HCT116 (cell line): ENCODE data around the gene USP9Y. TPM values are rescaled to one million over a fixed set of nuclear protein-coding genes. Genes with fewer than 3 reads are reported as not detected.

Experiments
- ATAC-seq: fragments of 200-7000 bp; cut with Tn5 transposase; 2 replicates; pipeline ENCODE4 v1.9.1; 2020; ENCODE audit warnings: mild to moderate bottlenecking, moderate library complexity
- BruUV-seq: library from RNA; stranded (reverse); fragments of 400-500 nt; replicated peaks from 2 replicates; lab custom pipeline; 2021; lab: Mats Ljungman, UMichigan
- CTCF ChIA-PET: fragments of 300-600 bp; sonication (Branson Sonifier 250); formaldehyde crosslinking; loops from one replicate; lab custom pipeline; 2021; ENCODE audit warnings: antibody characterized with exemption; lab: Charles Lee
- POLR2A ChIA-PET: fragments of 300-600, 350-600 bp; sonication (Branson Sonifier 250); formaldehyde crosslinking; loops from one replicate; lab custom pipeline; 2021; ENCODE audit warnings: antibody characterized with exemption; lab: Charles Lee
- RAD21 ChIA-PET, 2 experiments: fragments of 300-600 bp; sonication (Branson Sonifier 250); formaldehyde crosslinking; loops; one replicate each; lab custom pipeline; 2023; ENCODE audit warnings: low total read pairs in 2 of 2; ENCODE audit not compliant: uncharacterized antibody in 2 of 2, unreplicated experiment in 2 of 2, low non-redundant PET in 1 of 2; lab: Charles Lee
- DNase-seq: peaks from one replicate; pipeline ENCODE4 v3.0.0-alpha.2; 2010; ENCODE audit warnings: low read depth, low spot score
- H2AFZ ChIP-seq: fragments of 200-600 bp; shearing (Covaris generic), sonication (generic); 2 replicates; pipeline ENCODE4 v1.6.1; 2017; ENCODE audit warnings: low read depth, mixed run types, mixed read lengths, antibody characterized with exemption, low read length; ENCODE audit not compliant: poor library complexity, severe bottlenecking
- H3K27ac ChIP-seq: 2 replicates; pipeline ENCODE4 v1.5.1; 2012; ENCODE audit warnings: low read depth, low read length
- H3K27me3 ChIP-seq: fragments of 200-600 bp; sonication (generic); 2 replicates; pipeline ENCODE4 v1.6.1; 2016; ENCODE audit warnings: mixed run types, low read length, mixed read lengths; ENCODE audit not compliant: insufficient read depth
- H3K36me3 ChIP-seq, 2 experiments: fragments of 200-500 bp in 1 of 2; fragments of 200-600 bp in 1 of 2; sonication (Bioruptor generic) in 1 of 2; sonication (generic) in 1 of 2; 2 replicates each; pipeline versions ENCODE4 v1.5.1 to v1.6.1; 2014 to 2016; ENCODE audit warnings: low read length in 2 of 2, inconsistent platforms in 1 of 2, mixed read lengths in 1 of 2, mixed run types in 1 of 2; ENCODE audit not compliant: insufficient read depth in 2 of 2, control insufficient read depth in 1 of 2
- H3K4me1 ChIP-seq, 2 experiments: fragments of 200-600 bp in 1 of 2; sonication (generic) in 1 of 2; 2 replicates each; pipeline versions ENCODE4 v1.5.1 to v1.6.1; 2012 to 2017; ENCODE audit warnings: low read length in 2 of 2, inconsistent platforms in 1 of 2, mild to moderate bottlenecking in 1 of 2, mixed read lengths in 1 of 2, mixed run types in 1 of 2, moderate library complexity in 1 of 2; ENCODE audit not compliant: insufficient read depth in 2 of 2, control insufficient read depth in 1 of 2
- H3K4me2 ChIP-seq: fragments of 200-600 bp; sonication (generic); 2 replicates; pipeline ENCODE4 v1.6.1; 2017; ENCODE audit warnings: mixed run types, low read length, mixed read lengths
- H3K4me3 ChIP-seq, 2 experiments: fragments of 200-600 bp in 1 of 2; sonication (generic) in 1 of 2; replicated peaks in 1 of 2; 2 replicates each; pipeline ENCODE4 v1.5.1; 2011 to 2016; ENCODE audit warnings: low read length in 2 of 2, control low read depth in 1 of 2, low read depth in 1 of 2, mild to moderate bottlenecking in 1 of 2, mixed read lengths in 1 of 2, mixed run types in 1 of 2
- H3K79me2 ChIP-seq: fragments of 200-600 bp; sonication (generic); 2 replicates; pipeline ENCODE4 v1.6.1; 2017; ENCODE audit warnings: mild to moderate bottlenecking, mixed run types, low read length, moderate library complexity, mixed read lengths; ENCODE audit not compliant: insufficient read depth
- H3K9ac ChIP-seq: fragments of 200-600 bp; sonication (generic); 2 replicates; pipeline ENCODE4 v1.6.1; 2016; ENCODE audit warnings: low read length, mixed read lengths
- H3K9me2 ChIP-seq: fragments of 200-600 bp; sonication (generic), shearing (Covaris generic); 2 replicates; pipeline ENCODE4 v1.6.1; 2017; ENCODE audit warnings: mixed run types, mild to moderate bottlenecking, moderate library complexity; ENCODE audit not compliant: insufficient read depth
- H3K9me3 ChIP-seq, 2 experiments: fragments of 200-500 bp in 1 of 2; fragments of 200-600 bp in 1 of 2; sonication (Bioruptor generic) in 1 of 2; sonication (generic) in 1 of 2; 2 replicates each; pipeline ENCODE4 v1.6.1; 2014 to 2017; ENCODE audit warnings: low read length in 2 of 2, mixed read lengths in 2 of 2, inconsistent platforms in 1 of 2, low read depth in 1 of 2, mild to moderate bottlenecking in 1 of 2, mixed run types in 1 of 2, moderate library complexity in 1 of 2; ENCODE audit not compliant: control insufficient read depth in 1 of 2, insufficient read depth in 1 of 2
- H4K20me1 ChIP-seq: fragments of 200-600 bp; sonication (generic), shearing (Covaris generic); 2 replicates; pipeline ENCODE4 v1.6.1; 2017; ENCODE audit warnings: mixed run types, mild to moderate bottlenecking, moderate library complexity; ENCODE audit not compliant: insufficient read depth
- ATF3 ChIP-seq: IDR thresholded peaks from 2 replicates; pipeline ENCODE4 v1.6.1; 2012
- CEBPB ChIP-seq: IDR thresholded peaks from 2 replicates; pipeline ENCODE4 v1.6.1; 2012; ENCODE audit warnings: low read depth
- EGR1 ChIP-seq: IDR thresholded peaks from 2 replicates; pipeline ENCODE4 v1.6.1; 2012; ENCODE audit warnings: low read depth
- ELF1 ChIP-seq: IDR thresholded peaks from 2 replicates; pipeline ENCODE4 v1.6.1; 2012; ENCODE audit warnings: low read depth, borderline replicate concordance
- EZH2 ChIP-seq: fragments of 200-600 bp; sonication (generic); IDR thresholded peaks from 2 replicates; pipeline ENCODE4 v1.6.1; 2017; ENCODE audit warnings: antibody characterized with exemption, mixed run types
- EZH2phosphoT487 ChIP-seq: fragments of 200-600 bp; IDR thresholded peaks from 2 replicates; pipeline ENCODE4 v1.6.1; 2018; ENCODE audit warnings: antibody characterized with exemption, borderline replicate concordance
- FOSL1 ChIP-seq: IDR thresholded peaks from 2 replicates; pipeline ENCODE4 v1.6.1; 2012; ENCODE audit warnings: low read depth
- MAX ChIP-seq: IDR thresholded peaks from 2 replicates; pipeline ENCODE4 v1.6.1; 2012
- POLR2A ChIP-seq: IDR thresholded peaks from 2 replicates; pipeline ENCODE4 v1.7.0; 2011; ENCODE audit warnings: borderline replicate concordance; ENCODE audit not compliant: insufficient read depth, insufficient read length; ENCODE audit errors: extremely low read depth
- POLR2AphosphoS5 ChIP-seq: IDR thresholded peaks from 2 replicates; pipeline ENCODE4 v1.6.1; 2011; ENCODE audit warnings: mild to moderate bottlenecking, low read depth, low read length, moderate library complexity
- SRF ChIP-seq: IDR thresholded peaks from 2 replicates; pipeline ENCODE4 v1.6.1; 2012; ENCODE audit warnings: low read depth
- TCF7L2 ChIP-seq: IDR thresholded peaks from 2 replicates; pipeline ENCODE4 v1.7.0; 2011; ENCODE audit warnings: borderline replicate concordance, inconsistent platforms; ENCODE audit not compliant: insufficient read depth, insufficient read length; ENCODE audit errors: extremely low read depth
- YY1 ChIP-seq: IDR thresholded peaks from 2 replicates; pipeline ENCODE4 v1.6.1; 2011; ENCODE audit warnings: low read length, low read depth, moderate library complexity, mild to moderate bottlenecking; ENCODE audit not compliant: insufficient replicate concordance; ENCODE audit errors: extremely low read depth
- ZBTB33 ChIP-seq: IDR thresholded peaks from 2 replicates; pipeline ENCODE4 v1.6.1; 2011; ENCODE audit warnings: mild to moderate bottlenecking, low read length, moderate library complexity; ENCODE audit not compliant: insufficient replicate concordance; ENCODE audit errors: extremely low read depth
- ZFX ChIP-seq: fragments of 450-650 bp; IDR thresholded peaks from 2 replicates; pipeline ENCODE4 v1.6.1; 2017
- intact Hi-C: fragments of 100-400 bp; cut with micrococcal nuclease; formaldehyde crosslinking; loops from 2 replicates; pipeline ENCODE4 v1.10.0; 2022
- total RNA-seq: library from RNA; stranded (reverse); gene quantifications from one replicate; pipeline ENCODE4 v1.2.1, GENCODE V29; 2021; ENCODE audit not compliant: unreplicated experiment

The USP9Y gene
- total RNA-seq, 1 experiment from 2014 or later, result 4.4 TPM

GRCh38 chrY:12846793-12847192 lies 145.8 kb downstream of the USP9Y start:
- Histone ChIP-seq H4K20me1 (no peaks in the 10 kb centered on the region), H3K27me3 (no peaks in the 10 kb centered on the region), H3K36me3 (no peaks in the 10 kb centered on the region), H3K9me3 (no peaks in the 10 kb centered on the region), H3K9ac (no peak overlapping the region), H3K9me2 (no peaks in the 10 kb centered on the region), H3K4me2 (no peak overlapping the region), H3K4me1 (no peaks in the 10 kb centered on the region), H3K27ac (no peak overlapping the region), H3K79me2 (no peaks in the 10 kb centered on the region), H2AFZ (no peak overlapping the region), H3K4me3 (no peak overlapping the region)
- TF ChIP-seq POLR2AphosphoS5 (no peak), ZBTB33 (no peak), EZH2 (no peak), TCF7L2 (no peak)
- DNase-seq (no peak), ATAC-seq (no peak)
- BruUV-seq, result no TSS peak
- CTCF ChIA-PET, result no interaction called here
- POLR2A ChIA-PET, result no interaction called here
- intact Hi-C loops, result no loop called here
- RAD21 ChIA-PET, result no interaction called here

- Histone ChIP-seq H3K4me1 (no peaks in the 10 kb centered on the region), H3K4me2 (no peak overlapping the region), H3K9me3 (no peaks in the 10 kb centered on the region), H3K27me3 (no peaks in the 10 kb centered on the region), H3K27ac (no peak overlapping the region), H3K9me2 (no peaks in the 10 kb centered on the region), H4K20me1 (no peaks in the 10 kb centered on the region), H3K79me2 (no peaks in the 10 kb centered on the region), H2AFZ (no peak overlapping the region), H3K36me3 (no peaks in the 10 kb centered on the region), H3K4me3 (no peak overlapping the region), H3K9ac (no peak overlapping the region)
- ChIA-PET POLR2A (no interaction called here), CTCF (no interaction called here), RAD21 (no interaction called here)
- DNase-seq, result no peak
- BruUV-seq, result no TSS peak
- ATAC-seq, result no peak
- intact Hi-C loops, result no loop called here
- TF ChIP-seq YY1, result no peak
- TF ChIP-seq FOSL1, result no peak
- TF ChIP-seq ELF1, result no peak
- TF ChIP-seq ZFX, result no peak
- no peak for TF ChIP-seq ATF3
- no peak for TF ChIP-seq SRF
- no peak for TF ChIP-seq MAX
- TF ChIP-seq EZH2phosphoT487, result no peak
- no peak for TF ChIP-seq CEBPB
- TF ChIP-seq EZH2, result no peak
- TF ChIP-seq EGR1, result no peak
- no peak for TF ChIP-seq POLR2A
- no peak for TF ChIP-seq ZBTB33
Observed at GRCh38 chrY:12855791-12856275, 154.8 kb downstream of the USP9Y start.
